ENCODE data around the gene SMIM20.

The SMIM20 gene

DNA sequence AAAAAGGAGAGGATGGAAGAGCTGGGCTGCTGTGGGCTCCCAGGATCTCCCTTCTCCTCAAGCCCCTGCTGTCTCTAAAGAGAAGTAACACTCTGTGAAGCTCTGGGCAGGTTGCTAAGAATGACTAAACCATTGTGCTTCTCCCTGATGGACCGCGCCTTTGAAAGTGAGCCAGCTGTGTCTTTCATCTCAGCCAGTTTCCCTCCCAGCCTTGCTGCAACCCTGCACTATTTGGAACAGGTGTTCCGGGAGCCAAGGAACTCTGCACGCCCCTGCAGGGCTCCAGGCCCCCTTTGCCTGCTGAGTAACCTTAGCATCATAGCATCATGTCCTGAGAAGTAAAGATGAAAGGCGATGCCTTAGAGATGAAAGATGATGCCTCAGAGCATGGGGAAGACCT, 39.7 kb downstream of the SMIM20 start:
- ChIA-PET POLR2A (interaction anchor here (0.6 kb wide), 1 partner anchor 55 kb away, joined by 3 read pairs; no protein-coding TSS in a partner anchor), CTCF (interaction anchor here (1.2 to 1.5 kb wide), 2 partner anchors 12 to 28 kb away, joined by 3 to 5 read pairs; no protein-coding TSS in a partner anchor)
- no peak for DNase-seq (ENCODE audit: low read depth, low spot score)
- no peak overlapping the region for H3K4me3 ChIP-seq (ENCODE audit: low read depth, low read length)
- TF ChIP-seq, protein P1, sequence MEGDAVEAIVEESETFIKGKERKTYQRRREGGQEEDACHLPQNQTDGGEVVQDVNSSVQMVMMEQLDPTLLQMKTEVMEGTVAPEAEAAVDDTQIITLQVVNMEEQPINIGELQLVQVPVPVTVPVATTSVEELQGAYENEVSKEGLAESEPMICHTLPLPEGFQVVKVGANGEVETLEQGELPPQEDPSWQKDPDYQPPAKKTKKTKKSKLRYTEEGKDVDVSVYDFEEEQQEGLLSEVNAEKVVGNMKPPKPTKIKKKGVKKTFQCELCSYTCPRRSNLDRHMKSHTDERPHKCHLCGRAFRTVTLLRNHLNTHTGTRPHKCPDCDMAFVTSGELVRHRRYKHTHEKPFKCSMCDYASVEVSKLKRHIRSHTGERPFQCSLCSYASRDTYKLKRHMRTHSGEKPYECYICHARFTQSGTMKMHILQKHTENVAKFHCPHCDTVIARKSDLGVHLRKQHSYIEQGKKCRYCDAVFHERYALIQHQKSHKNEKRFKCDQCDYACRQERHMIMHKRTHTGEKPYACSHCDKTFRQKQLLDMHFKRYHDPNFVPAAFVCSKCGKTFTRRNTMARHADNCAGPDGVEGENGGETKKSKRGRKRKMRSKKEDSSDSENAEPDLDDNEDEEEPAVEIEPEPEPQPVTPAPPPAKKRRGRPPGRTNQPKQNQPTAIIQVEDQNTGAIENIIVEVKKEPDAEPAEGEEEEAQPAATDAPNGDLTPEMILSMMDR (IDR thresholded peaks at IDR 0.05; ENCODE audit: insufficient read depth, low read length, missing control alignments), result no peak

DNA sequence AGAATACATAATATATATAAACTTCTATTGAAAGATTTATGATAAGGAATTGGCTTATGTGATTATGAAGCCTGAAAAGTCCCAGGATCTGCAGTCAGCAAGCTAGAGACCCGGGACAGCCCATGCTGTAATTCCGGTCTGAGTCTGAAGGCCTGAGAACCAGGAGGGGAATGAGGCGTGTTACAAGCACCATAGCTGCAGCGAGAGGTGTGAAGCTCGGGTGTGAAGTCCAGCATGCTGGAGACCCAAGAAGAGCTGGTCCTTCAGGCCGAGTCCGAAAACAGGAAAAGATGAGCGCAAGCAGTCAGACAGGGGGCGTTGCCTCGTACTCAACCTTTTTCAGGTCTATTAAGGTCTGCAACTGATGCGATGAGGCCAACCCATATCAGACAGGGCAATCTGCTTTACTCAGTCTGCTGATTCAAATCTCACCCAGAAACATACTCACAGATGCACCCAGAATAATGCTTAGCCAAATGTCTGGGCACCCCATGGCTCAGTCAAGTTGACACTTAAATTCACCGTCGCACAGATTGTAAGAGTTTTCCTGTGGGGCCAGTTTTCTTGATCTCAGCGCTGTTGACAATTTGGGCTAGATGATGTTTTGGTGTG, 40.4 kb downstream of the SMIM20 start:
- CTCF ChIA-PET, result interaction anchor here (1.2 kb wide), 1 partner anchor 28 kb away, joined by 3 read pairs; no protein-coding TSS in a partner anchor
- POLR2A ChIA-PET, result interaction anchor here (0.5 kb wide), 1 partner anchor 13 kb away, joined by 4 read pairs; no protein-coding TSS in a partner anchor
- TF ChIP-seq, protein P1 (IDR thresholded peaks at IDR 0.05; ENCODE audit: insufficient read depth, low read length, missing control alignments), result no peak
- no peak for DNase-seq (ENCODE audit: low read depth, low spot score)
- H3K4me3 ChIP-seq (ENCODE audit: low read depth, low read length), result no peak overlapping the region

DNA sequence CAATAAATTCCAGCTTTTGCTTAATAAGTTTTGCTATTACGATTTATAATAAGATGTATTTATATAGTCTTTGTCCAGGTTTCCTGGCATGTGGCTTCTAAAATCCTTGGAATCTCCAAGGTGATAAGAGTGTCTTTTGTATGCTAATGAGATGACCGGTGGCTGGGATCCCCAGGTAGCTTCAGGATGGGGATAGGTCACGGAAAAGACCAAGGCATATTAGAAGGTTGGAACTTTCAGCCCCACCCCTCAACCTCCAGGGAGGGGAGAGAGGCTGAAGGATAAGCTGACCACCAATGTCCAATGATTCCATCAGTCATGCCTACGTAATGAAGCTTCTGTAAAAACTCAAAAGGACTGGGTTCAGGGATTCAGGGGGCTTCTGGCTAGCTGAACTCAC, 41.7 kb downstream of the SMIM20 start:
- CTCF ChIA-PET, result interaction anchor here (0.7 to 0.8 kb wide), 2 partner anchors 32 to 455 kb away, joined by 3 read pairs; no protein-coding TSS in a partner anchor
- H3K4me3 ChIP-seq (ENCODE audit: low read depth, low read length), result no peak overlapping the region
- POLR2A ChIA-PET, result no interaction called here
- TF ChIP-seq, protein P1 (IDR thresholded peaks at IDR 0.05; ENCODE audit: insufficient read depth, low read length, missing control alignments), result no peak
- no peak for DNase-seq (ENCODE audit: low read depth, low spot score)

DNA sequence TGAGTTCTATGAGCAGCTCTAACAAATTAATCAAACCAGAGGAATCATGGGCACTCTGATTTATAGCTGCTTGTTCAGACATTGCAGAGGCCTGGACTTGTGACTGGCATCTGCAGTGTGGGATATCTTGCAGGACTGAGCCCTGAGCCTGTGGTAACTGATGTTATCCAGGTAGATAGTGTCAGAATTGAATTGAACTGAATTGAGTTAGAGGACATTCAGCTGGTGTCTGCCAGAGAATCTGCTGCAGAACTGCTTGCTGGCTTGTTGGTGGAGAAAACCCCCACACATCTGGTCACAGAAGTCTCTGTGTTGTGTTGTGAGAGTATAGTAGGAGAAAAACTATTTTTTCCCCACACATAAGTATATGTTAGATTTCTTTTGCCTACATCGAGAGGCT, 42.2 kb downstream of the SMIM20 start:
- TF ChIP-seq, protein P1 (IDR thresholded peaks at IDR 0.05; ENCODE audit: insufficient read depth, low read length, missing control alignments), result no peak
- CTCF ChIA-PET, result interaction anchor here (0.7 kb wide), 1 partner anchor 455 kb away, joined by 3 read pairs; no protein-coding TSS in a partner anchor
- POLR2A ChIA-PET, result no interaction called here
- no peak for DNase-seq (ENCODE audit: low read depth, low spot score)
- no peak overlapping the region for H3K4me3 ChIP-seq (ENCODE audit: low read depth, low read length)

DNA sequence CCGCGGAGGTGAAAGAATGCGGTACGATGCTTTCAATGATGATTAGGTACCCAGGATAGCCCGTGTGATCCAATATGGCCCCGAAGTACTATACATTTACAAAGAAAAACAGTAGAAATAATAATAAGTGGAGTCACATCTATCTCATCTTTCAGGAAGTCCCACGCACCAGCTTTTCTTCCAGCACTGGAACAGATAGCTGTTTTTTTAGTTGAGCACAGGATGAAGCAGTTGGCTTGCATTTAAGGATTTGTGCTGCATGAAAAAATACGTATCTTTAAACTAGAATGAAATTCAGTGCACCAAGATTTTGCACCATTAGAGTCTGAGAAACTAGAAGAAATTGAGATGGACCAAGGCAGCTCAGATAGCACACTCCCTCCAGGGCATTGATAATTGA, 44.1 kb downstream of the SMIM20 start:
- CTCF ChIA-PET, result interaction anchor here (0.7 to 1.7 kb wide), 2 partner anchors 10 to 61 kb away, joined by 3 to 4 read pairs; no protein-coding TSS in a partner anchor
- no peak for DNase-seq (ENCODE audit: low read depth, low spot score)
- POLR2A ChIA-PET, result no interaction called here
- TF ChIP-seq, protein P1 (IDR thresholded peaks at IDR 0.05; ENCODE audit: insufficient read depth, low read length, missing control alignments), result no peak
- H3K4me3 ChIP-seq (ENCODE audit: low read depth, low read length), result no peak overlapping the region

DNA sequence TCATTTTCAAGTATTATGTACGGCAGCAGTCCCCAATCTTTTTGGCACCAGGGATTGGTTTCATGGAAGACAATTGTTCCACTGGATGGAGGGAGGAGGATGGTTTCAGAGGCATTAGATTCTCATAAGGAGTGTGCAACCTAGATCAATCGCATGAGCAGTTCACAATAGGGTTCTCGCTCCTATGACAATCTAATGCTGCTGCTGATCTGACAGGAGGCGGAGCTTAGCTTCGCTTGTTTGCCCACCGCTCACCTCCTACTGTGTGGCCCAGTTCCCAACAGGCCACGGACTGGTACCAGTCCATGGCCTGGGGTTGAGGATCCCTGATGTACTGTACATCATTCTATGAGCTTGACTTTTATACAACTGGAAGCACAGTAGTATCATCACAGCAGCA, 48.4 kb downstream of the SMIM20 start:
- no peak overlapping the region for H3K4me3 ChIP-seq (ENCODE audit: low read depth, low read length)
- ChIA-PET CTCF (interaction anchor here (1.6 to 4.5 kb wide), 2 partner anchors 10 to 26 kb away, joined by 3 to 22 read pairs; no protein-coding TSS in a partner anchor), POLR2A (no interaction called here)
- no peak for DNase-seq (ENCODE audit: low read depth, low spot score)
- TF ChIP-seq, protein P1 (IDR thresholded peaks at IDR 0.05; ENCODE audit: insufficient read depth, low read length, missing control alignments), result no peak

All from AG04449 (cell line).